GM12878 (cell line): Measurements from ENCODE around the gene CTNNBIP1. TPM values are rescaled to one million over a fixed set of nuclear protein-coding genes. Genes with fewer than 3 reads are reported as not detected.

Experiments
- ATAC-seq: fragments of 200-7000 bp; cut with Tn5 transposase; 3 replicates; pipeline ENCODE4 v1.9.1; 2020; ENCODE audit warnings: mild to moderate bottlenecking, moderate library complexity
- BruUV-seq: library from RNA; stranded (reverse); fragments of 400-500 nt; replicated peaks from 2 replicates; lab custom pipeline; 2021; lab: Mats Ljungman, UMichigan
- CTCF ChIA-PET: fragments of 300-600 bp; sonication (Branson Sonifier 250); formaldehyde crosslinking; extraction: SDS; loops from one replicate; lab custom pipeline; 2021; ENCODE audit warnings: inconsistent platforms; lab: Yijun Ruan, JAX
- POLR2A ChIA-PET: fragments of 350-600 bp; formaldehyde crosslinking; extraction: SDS; loops from one replicate; lab custom pipeline; 2021; ENCODE audit warnings: inconsistent platforms; lab: Charles Lee
- RAD21 ChIA-PET: fragments of 300-600 bp; sonication (Branson Sonifier 250); formaldehyde crosslinking; loops from one replicate; lab custom pipeline; 2023; ENCODE audit warnings: antibody characterized with exemption; ENCODE audit not compliant: unreplicated experiment; lab: Charles Lee
- SMC1A ChIA-PET: fragments of 300-600 bp; sonication (Branson Sonifier 250); formaldehyde crosslinking; loops from one replicate; lab custom pipeline; 2023; ENCODE audit not compliant: unreplicated experiment, uncharacterized antibody; lab: Charles Lee
- DNase-seq: peaks from one replicate; pipeline ENCODE4 v3.0.0-alpha.2; 2011; ENCODE audit warnings: low read depth, low spot score
- FAIRE-seq: peaks from 3 replicates; lab custom pipeline; 2011; peaks lifted over from hg19 to GRCh38; lab: Jason Lieb, UNC
- H2AFZ ChIP-seq: 2 replicates; pipeline ENCODE4 v1.6.0; 2011; ENCODE audit warnings: low read depth, low read length, control low read depth; ENCODE audit not compliant: control insufficient read depth
- H3K27ac ChIP-seq: 2 replicates; pipeline ENCODE4 v1.5.1; 2011; ENCODE audit warnings: control low read depth; ENCODE audit not compliant: control insufficient read depth, insufficient read depth
- H3K27me3 ChIP-seq, 2 experiments: replicated peaks in 1 of 2; 2 replicates each; pipeline versions ENCODE4 v1.6.0 to v1.6.1; 2011; ENCODE audit warnings: low read length in 1 of 2; ENCODE audit not compliant: control insufficient read depth in 2 of 2, insufficient read depth in 2 of 2
- H3K36me3 ChIP-seq, 2 experiments: 2 replicates each; pipeline ENCODE4 v1.5.1; 2011; ENCODE audit warnings: low read length in 1 of 2; ENCODE audit not compliant: control insufficient read depth in 2 of 2, insufficient read depth in 2 of 2
- H3K4me1 ChIP-seq: 2 replicates; pipeline ENCODE4 v1.6.1; 2011; ENCODE audit warnings: mild to moderate bottlenecking, low read length, moderate library complexity, mixed read lengths; ENCODE audit not compliant: control insufficient read depth, insufficient read depth
- H3K4me2 ChIP-seq: 2 replicates; pipeline ENCODE4 v1.6.0; 2011; ENCODE audit warnings: control low read depth; ENCODE audit not compliant: control insufficient read depth, insufficient read depth
- H3K4me3 ChIP-seq: fragments of 200-600 bp; sonication (generic); 2 replicates; pipeline ENCODE4 v1.5.1; 2016
- H3K79me2 ChIP-seq: 2 replicates; pipeline ENCODE4 v1.6.0; 2011; ENCODE audit warnings: low read length; ENCODE audit not compliant: control insufficient read depth, insufficient read depth
- H3K9ac ChIP-seq: 2 replicates; pipeline ENCODE4 v1.8.0; 2011; ENCODE audit warnings: low read length, control low read depth, mixed read lengths; ENCODE audit not compliant: control insufficient read depth, insufficient read depth
- H3K9me3 ChIP-seq: replicated peaks from 3 replicates; pipeline ENCODE4 v1.5.1; 2011; ENCODE audit warnings: mild to moderate bottlenecking, low read length; ENCODE audit not compliant: control insufficient read depth, insufficient read depth
- H4K20me1 ChIP-seq: 2 replicates; pipeline ENCODE4 v1.6.0; 2011; ENCODE audit not compliant: control insufficient read depth, insufficient read depth
- ASH2L ChIP-seq: fragments of 300-600, 200-600 bp; sonication (generic); IDR thresholded peaks from 2 replicates; pipeline ENCODE4 v1.6.1; 2017; ENCODE audit warnings: low read depth, mild to moderate bottlenecking, borderline replicate concordance
- CEBPZ ChIP-seq: fragments of 150-350 bp; IDR thresholded peaks from 2 replicates; pipeline ENCODE4 v1.6.1; 2016; ENCODE audit warnings: low read depth, low read length
- EP300 ChIP-seq, 2 experiments: fragments of 150-350 bp in 1 of 2; IDR thresholded peaks; 2 replicates each; pipeline ENCODE4 v1.6.1; 2011 to 2012; ENCODE audit warnings: low read depth in 2 of 2, low read length in 2 of 2, borderline replicate concordance in 1 of 2, improper control_type of control experiment in 1 of 2, inconsistent platforms in 1 of 2; ENCODE audit not compliant: control insufficient read depth in 1 of 2
- FOS ChIP-seq: IDR thresholded peaks from 3 replicates; pipeline ENCODE4 v1.6.1; 2011; ENCODE audit warnings: borderline replicate concordance; ENCODE audit not compliant: insufficient read length; ENCODE audit errors: extremely low read depth
- ZSCAN29 ChIP-seq: fragments of 450-650 bp; IDR thresholded peaks from 2 replicates; pipeline ENCODE4 v1.6.1; 2017; ENCODE audit warnings: mild to moderate bottlenecking, moderate library complexity
- WGBS: methylation state at CpG from one replicate; pipeline ENCODE4 v1.1.6; 2016; ENCODE audit warnings: low lambda C conversion rate; ENCODE audit not compliant: insufficient replicate concordance, insufficient coverage; ENCODE audit errors: missing lambda C conversion rate; 5-methylcytosine and 5-hydroxymethylcytosine counted together
- in situ Hi-C: fragments of 300-500 bp; cut with MboI; formaldehyde crosslinking; loops from 9 replicates; pipeline ENCODE4 v1.14.3; 2018; ENCODE audit warnings: mixed read lengths
- intact Hi-C: fragments of 100-400 bp; cut with micrococcal nuclease; formaldehyde crosslinking; loops from one replicate; pipeline ENCODE4 v1.14.2; 2022; ENCODE audit not compliant: unreplicated experiment
- polyA plus RNA-seq, 11 experiments: library from polyadenylated mRNA; depleted of rRNA in 4 of 11; unstranded in 6 of 11; stranded (reverse) in 5 of 11; fragments of >200 nt; fragmentation: Nextera tagmentation in 4 of 11; fragmentation: Illumina TruSeq in 1 of 11; extraction: Ambion mirVana in 4 of 11; extraction: Trizol in 1 of 11; gene quantifications; 1 replicate in 1 of 11; 2 replicates in 10 of 11; pipeline versions ENCODE4 v1.2.1 to v1.2.3, GENCODE V29; 2011 to 2016; ENCODE audit warnings: inconsistent platforms in 2 of 11, missing spikeins in 2 of 11, low read depth in 1 of 11
- total RNA-seq, 4 experiments: library from RNA; depleted of rRNA in 3 of 4; stranded (reverse); fragments of >200 nt in 3 of 4; fragmentation: Illumina TruSeq in 1 of 4; extraction: Trizol in 1 of 4; gene quantifications; 2 replicates each; pipeline versions ENCODE4 v1.2.1 to v1.2.3, GENCODE V29; 2013 to 2021

CTNNBIP1 gene
- total and polyA plus RNA-seq, 10 of the 15 experiments (the other 5 are each of a cell fraction or from before 2014, with no cell fraction given): 0.42 to 31.8 (median 10.8) TPM

- Histone ChIP-seq H3K4me2 (no peak overlapping the region), H3K36me3 (no peaks in the 10 kb centered on the region), H3K27me3 (no peaks in the 10 kb centered on the region), H2AFZ (no peak overlapping the region), H3K9ac (no peak overlapping the region), H3K4me1 (peaks cover 7% of the 10 kb centered on the region; the same call in 1 of the 2 replicates), H3K4me3 (no peak overlapping the region), H3K27ac (no peak overlapping the region), H3K79me2 (no peaks in the 10 kb centered on the region), H3K9me3 (no peaks in the 10 kb centered on the region), H4K20me1 (no peaks in the 10 kb centered on the region)
- BruUV-seq: no TSS peak
- in situ Hi-C loops: no loop called here
- TF ChIP-seq EP300 (IDR thresholded peaks at IDR 0.05; ENCODE audit: borderline replicate concordance in 1 of 2, control insufficient read depth in 1 of 2, low read depth in 2 of 2, low read length in 2 of 2): no peak
- no peak for TF ChIP-seq ZSCAN29
- TF ChIP-seq CEBPZ: no peak
- TF ChIP-seq FOS: no peak
- no peak for TF ChIP-seq ASH2L
- intact Hi-C loops: no loop called here
- RAD21 ChIA-PET: no interaction called here
- POLR2A ChIA-PET: interaction anchor here (0.5 to 0.6 kb wide), 2 partner anchors 149 to 158 kb away, joined by 4 to 5 read pairs; no protein-coding TSS in a partner anchor
- CTCF ChIA-PET: interaction anchor here (2.5 kb wide), 1 partner anchor 9 kb away, joined by 7 read pairs; no protein-coding TSS in a partner anchor
- ATAC-seq (no peak), FAIRE-seq (no peak), DNase-seq (no peak)
- SMC1A ChIA-PET: no interaction called here
- WGBS: 70% methylated on average over 2 of the region's 2 CpGs
Observed at GRCh38 chr1:9881838-9882249, 28.2 kb downstream of the CTNNBIP1 start.
